MM.1S (cell line): Measurements from ENCODE around the gene NDOR1.

Experiments
- EZH2 ChIP-seq: fragments of 300-600 bp; sonication (generic); optimal IDR thresholded peaks from 2 replicates; pipeline ENCODE3; 2017; ENCODE audit warnings: low read depth, mild to moderate bottlenecking, antibody characterized with exemption, low read length, mixed read lengths
- EZH2phosphoT487 ChIP-seq: fragments of 300-600 bp; sonication (generic); IDR thresholded peaks from 2 replicates; pipeline ENCODE4 v1.6.1; 2018; ENCODE audit warnings: antibody characterized with exemption, low read length
- TF ChIP-seq, protein P1 (sequence below): fragments of 300-600 bp; sonication (generic); IDR thresholded peaks from 2 replicates; pipeline ENCODE4 v1.5.1; 2016; ENCODE audit warnings: antibody characterized with exemption, low read length, mixed read lengths

DNA sequence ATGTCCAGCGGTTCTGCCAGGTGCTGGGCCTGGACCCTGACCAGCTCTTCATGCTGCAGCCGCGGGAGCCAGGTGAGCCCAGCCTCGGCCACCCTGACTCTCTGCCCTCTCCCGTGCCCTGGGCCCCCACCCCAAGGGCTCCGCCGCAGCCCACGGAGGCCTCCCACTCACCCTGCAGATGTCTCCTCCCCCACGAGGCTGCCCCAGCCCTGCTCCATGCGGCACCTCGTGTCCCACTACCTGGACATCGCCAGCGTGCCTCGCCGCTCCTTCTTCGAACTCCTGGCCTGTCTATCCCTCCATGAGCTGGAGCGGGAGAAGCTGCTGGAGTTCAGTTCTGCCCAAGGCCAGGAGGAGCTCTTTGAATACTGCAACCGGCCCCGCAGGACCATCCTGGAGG lies 9.1 kb downstream of the NDOR1 start:
- TF ChIP-seq, protein P1, sequence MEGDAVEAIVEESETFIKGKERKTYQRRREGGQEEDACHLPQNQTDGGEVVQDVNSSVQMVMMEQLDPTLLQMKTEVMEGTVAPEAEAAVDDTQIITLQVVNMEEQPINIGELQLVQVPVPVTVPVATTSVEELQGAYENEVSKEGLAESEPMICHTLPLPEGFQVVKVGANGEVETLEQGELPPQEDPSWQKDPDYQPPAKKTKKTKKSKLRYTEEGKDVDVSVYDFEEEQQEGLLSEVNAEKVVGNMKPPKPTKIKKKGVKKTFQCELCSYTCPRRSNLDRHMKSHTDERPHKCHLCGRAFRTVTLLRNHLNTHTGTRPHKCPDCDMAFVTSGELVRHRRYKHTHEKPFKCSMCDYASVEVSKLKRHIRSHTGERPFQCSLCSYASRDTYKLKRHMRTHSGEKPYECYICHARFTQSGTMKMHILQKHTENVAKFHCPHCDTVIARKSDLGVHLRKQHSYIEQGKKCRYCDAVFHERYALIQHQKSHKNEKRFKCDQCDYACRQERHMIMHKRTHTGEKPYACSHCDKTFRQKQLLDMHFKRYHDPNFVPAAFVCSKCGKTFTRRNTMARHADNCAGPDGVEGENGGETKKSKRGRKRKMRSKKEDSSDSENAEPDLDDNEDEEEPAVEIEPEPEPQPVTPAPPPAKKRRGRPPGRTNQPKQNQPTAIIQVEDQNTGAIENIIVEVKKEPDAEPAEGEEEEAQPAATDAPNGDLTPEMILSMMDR: no peak
- TF ChIP-seq EZH2 (no peak), EZH2phosphoT487 (no peak)
